HG03469 (cell line): ENCODE data around the gene RBMS1.
"Not testable (repeated sequence)": the region's sequence is repeated elsewhere in the genome, so short reads cannot be mapped to it uniquely, and the experiment has no call there.

ENCODE experiments used
- ATAC-seq: cut with Tn5 transposase; IDR thresholded peaks from one replicate; pipeline ENCODE4 v1.9.1; 2021; ENCODE audit warnings: mild to moderate bottlenecking, moderate library complexity, moderate number of reproducible peaks; ENCODE audit not compliant: unreplicated experiment

The RBMS1 gene

GRCh38 chr2:160502478-160502877 lies 8.9 kb upstream of the RBMS1 start:
- ATAC-seq, result no peak

DNA sequence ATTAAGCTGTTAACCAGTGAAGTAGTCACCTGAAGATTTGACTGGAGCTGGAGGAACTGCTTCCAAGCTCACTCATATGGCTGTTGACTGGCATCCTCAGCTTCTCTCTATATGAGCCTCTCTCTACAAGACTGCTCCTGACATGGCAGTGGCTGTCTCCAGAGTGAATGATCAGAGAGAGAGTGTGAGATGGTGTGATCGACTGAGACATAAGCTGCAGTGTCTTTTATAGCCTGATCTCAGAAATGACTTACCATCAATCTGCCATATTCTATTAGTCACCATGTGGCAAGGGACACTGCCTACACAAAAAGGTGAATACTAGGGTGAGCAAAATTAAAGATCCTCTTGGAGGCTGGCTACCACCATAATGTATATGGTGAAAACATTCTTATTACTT lies 7.8 kb upstream of the RBMS1 start:
- no peak for ATAC-seq

DNA sequence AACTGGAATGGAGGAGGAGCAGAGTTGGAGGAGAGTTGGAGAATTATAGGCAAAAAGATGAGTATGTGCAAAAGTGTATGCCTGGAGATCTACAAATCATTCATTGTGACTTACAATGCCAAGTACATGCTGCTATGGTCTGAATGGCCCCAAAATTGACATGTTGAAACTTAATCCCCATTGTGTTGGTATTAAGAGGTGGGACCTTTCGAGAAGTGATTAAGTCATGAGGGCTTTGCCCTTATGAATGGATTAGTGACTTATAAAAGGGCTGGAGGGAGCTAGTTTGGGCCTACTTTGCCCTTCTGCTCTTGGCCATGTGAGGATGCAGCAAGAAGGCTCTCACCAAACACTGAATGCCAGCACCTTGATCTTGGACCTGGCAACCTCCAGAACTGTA lies 6.3 kb upstream of the RBMS1 start:
- ATAC-seq, result no peak

DNA sequence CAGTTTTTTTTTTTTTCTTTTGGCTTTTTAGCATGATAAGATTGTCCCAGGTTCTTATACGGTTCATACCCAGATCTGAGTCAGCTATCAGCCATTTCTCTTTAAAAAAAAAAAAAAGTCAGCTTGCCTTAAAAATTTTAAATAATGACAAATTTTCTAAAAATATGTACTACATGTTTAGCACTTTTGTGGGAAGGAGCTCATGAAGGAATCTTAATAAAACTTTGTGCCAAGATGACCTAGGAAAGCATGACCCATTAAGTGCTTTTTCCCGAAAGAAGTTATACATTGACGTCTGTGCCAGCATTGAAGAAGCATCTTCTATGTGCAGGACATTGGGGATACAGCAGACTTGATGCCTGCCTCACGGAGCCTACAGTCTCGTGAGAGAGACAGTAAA lies 4.5 kb upstream of the RBMS1 start:
- ATAC-seq, result no peak

DNA sequence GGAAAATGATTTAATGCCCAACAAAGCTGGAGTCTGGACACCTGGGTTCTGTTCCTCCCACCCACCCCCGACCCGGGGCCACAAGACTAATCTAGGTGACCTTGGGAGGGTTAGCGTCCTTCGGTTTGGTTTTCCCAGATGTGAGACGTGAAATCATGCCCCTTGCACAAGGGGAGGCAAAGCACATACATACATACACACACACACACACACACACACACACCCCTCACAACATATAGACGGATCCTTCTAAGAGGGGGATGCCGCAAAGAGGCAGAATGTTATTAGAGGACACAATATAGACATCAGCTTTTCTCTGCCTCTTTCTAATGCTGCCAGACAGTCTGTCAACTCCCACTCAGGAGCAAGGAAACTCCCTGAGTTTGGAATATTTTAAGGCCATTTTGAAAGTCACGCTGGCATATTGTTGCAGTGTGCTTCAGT lies 616 bp upstream of the RBMS1 start:
- no peak for ATAC-seq

GRCh38 chr2:160492401-160493226 lies 993 bp downstream of the RBMS1 start:
- ATAC-seq, result no peak

DNA sequence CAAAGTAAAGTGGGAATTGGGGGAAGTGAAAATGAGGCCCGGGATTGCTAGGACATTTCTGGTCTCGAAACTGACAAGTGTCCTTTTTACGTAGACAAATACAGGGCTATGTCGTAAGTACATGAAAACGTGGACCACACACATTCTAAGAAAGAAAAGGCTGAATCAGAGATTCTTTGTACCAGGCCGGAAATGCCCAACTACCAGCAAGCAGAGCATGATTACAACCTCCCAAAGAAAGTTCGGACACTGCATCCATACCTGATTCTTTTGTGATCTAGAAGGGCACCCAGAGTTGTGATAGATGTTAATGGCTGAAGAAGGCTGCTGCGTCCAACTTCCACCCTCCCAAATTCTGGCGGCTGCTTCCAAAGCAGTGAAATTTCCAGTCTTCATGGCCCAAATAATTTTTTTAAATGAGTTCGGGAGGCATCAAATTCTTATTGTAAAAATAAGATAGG lies 1.7 kb downstream of the RBMS1 start:
- ATAC-seq, result no peak

DNA sequence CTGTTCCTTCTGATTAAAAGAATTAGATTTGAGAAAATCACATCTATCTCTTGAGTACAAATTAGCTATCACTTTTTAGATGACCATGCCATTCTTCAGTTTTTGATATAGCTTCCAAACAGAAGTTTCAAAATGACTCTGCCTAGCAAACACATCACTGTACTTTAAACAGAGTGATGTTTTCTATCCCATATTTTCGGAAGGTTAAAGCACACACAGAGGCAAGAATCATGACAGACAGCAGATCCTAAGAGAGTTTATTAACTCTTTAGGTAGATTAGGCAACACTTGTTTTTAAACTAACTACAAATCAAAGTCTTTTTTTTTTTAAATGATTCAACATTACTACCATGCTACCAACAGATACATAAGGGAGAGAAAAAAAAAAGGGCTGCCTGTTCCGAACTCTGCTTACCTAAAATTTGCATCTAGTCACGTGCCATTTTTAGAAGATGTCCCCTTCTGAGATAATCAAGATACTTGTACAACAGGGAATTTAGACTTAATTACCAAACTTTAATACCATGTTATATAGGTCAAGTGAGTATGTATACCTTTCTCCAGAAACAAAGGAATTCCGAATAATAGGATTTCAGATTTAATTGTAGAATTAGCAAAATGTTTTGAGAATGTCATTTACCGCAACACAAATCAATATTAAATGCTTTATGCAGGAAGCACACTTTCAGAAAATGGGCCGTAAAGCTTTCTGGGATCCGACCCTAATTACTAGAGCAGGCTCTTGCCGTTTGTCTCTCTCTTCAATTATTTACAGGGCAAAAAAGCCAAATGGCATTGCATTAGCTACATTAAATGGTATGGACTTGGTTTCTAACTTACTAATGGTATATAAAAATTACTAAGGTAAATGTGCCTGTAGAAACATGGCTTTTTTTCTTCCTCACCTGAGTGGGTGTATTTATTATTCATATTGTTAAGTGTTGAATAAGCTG lies 2.6 kb downstream of the RBMS1 start:
- no peak for ATAC-seq

- ATAC-seq, result no peak
These were observed 4.5 kb downstream of the RBMS1 start for GRCh38 chr2:160489111-160489510.

DNA sequence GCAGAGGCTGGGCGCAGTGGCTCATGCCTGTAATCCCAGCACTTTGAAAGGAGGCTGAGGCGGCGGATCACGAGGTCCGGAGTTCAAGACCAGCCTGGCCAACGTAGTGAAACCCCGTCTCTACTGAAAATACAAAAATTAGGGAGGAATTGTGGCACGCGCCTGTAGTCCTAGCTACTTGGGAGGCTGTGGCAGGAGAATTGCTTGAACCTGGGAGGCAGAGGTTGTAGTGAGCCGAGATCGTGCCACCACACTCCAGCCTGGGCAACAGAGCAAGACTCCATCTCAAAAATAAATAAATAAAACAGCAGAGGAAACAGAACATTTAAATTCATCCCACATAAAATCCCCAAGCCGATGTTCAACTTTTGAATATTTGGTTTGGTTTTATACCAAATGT lies 5.3 kb downstream of the RBMS1 start:
- ATAC-seq, result not testable (repeated sequence)

- ATAC-seq, result no peak
These were observed 7.3 kb downstream of the RBMS1 start for GRCh38 chr2:160486341-160486740.

DNA sequence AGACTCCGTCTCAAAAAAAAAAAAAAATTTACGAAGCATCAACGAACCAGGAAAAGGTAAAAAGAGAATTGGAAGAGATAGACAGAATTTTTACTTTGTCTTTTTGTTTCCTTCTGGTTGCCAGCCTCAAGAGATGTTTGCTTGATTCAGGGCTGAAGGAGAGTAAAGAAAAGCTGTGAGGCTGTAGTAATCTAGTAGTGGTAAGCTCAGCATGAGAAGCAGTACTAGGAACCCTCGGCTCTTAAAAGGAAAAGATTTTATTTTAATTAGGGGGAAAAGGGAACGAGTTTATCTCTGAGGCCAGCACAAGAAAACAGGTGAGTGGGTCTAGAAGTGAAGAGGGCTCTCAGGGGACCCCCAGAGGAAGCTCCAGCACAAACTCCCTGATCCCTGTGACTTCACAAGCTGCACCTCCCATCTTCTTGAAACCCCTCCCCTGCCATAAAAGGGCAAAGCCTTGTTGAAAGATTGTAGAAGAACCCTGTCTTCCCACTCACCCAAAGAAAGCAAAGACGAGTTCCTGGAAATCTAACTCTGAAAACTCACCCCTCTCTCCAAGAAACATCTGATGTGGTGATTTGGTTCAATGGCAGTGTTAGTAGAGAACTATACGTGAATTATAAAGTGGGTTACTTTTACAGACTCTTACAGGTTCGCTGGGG lies 8.6 kb downstream of the RBMS1 start:
- no peak for ATAC-seq

DNA sequence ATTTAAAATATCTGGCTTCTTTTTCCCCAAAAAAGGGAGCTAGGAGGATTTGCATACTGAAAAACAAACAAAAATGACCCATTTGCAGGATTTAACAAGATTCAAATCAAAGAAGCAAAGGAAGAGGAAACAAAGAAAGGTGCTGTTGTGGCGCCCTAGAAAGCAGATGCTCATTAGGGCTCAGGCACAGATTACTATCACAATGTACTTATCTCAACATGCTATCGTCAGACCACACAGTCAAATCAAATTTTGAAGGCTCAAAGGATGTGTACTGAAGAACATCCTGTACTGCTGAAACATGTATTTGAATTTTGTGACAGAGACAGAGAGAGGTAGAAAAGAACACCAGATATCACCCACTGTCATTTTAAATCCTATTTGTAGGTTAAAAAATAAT lies 10.9 kb downstream of the RBMS1 start:
- no peak for ATAC-seq

DNA sequence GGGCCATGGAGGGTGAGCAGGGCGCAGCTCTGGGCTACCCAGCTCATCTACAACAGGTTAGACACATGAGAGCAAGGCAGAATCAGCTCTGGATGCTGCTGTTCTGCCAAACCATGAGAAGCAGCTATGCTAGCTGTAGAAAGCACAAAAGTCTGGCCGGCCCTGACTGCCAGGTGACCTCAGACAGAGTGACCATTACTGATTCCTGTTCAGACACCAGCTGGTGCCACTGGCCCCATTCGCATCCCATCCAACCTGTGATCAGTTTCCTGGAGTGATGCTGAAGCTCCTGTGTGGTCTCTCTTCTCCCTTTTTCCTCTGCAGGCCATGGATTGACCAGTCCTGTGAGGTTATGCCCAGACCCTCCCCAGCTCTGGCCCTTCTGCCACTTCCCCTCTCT lies 14.3 kb downstream of the RBMS1 start:
- ATAC-seq, result no peak

DNA sequence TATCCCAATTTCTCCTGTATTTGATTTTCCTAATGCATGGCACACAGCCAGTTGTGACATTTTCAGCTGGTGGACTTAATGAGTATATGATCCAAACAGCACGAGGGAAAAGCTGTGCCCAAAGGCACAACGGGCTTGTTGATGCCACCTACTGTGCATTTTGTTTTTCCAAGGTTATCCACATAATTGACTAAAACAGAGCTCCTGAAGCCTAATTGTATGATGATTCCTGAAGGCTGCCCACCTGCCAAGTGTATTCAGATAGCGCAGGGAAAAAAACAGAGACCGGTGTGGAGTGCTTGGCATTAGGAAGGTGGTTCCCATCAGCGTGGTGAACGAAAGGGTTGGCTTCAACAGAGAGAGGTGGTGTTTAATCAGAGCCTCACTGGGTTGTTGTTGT lies 14.9 kb downstream of the RBMS1 start:
- no peak for ATAC-seq

- ATAC-seq, result no peak
These were observed 16.6 kb downstream of the RBMS1 start for GRCh38 chr2:160477032-160477431.

DNA sequence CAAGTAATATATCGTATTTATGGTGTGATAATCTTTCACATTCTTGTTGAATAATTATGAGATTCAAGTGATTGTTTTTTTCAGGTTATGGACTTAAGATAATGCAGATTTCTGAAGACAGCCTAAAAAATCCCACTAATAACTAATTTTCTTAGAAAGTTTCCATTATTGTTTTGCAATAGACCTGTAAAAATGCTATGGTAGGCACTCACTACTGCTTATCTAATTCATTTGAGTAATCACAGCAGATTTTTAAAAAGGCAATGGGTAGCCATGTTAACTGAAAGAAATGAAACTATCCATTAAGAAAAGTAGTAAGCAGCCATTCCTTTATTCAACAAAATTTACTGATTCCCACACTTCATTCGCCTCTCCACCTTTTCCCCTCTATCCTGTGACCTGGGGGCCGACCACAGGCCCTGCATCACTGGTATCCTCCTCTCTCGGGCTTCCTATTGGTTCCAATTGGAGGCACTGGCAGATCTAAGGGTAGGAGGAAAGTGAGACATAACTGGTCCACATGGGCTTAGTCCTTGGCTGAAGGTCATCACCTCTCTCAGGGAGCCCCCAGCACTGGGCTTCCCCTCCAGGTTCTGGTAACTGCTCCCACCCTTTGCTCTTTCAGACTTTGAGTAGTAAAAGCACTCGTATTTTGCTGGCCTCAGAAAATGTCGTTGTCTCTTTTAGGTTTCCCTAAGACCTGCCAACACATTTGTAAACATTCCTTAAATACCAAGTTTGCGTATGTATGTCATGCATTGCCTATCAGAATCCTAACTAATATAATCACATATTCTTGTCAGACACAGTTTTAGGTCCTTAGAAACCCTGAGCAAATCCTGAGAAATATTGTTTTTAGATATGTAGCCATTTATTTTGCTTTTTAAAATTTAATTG lies 18.5 kb downstream of the RBMS1 start:
- no peak for ATAC-seq

DNA sequence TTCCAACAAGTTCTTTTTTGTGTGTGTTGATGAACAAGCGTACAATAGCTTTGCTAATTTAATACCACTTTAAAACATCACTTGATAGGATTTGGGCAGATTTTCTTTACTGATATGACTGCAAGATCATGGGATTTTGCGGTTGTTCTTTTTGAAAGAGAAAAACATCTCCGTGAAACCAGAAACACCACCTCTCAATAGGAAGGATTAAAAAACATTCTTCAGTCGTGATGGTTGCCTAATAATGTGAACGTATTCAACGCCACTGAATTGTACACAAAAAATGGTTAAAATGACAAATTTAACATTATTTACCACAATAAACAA lies 19.3 kb downstream of the RBMS1 start:
- no peak for ATAC-seq

GRCh38 chr2:160473468-160474318 lies 19.9 kb downstream of the RBMS1 start:
- ATAC-seq, result no peak
